ENCODE data around the gene AOC2.
"Not testable (repeated sequence)": the region's sequence is repeated elsewhere in the genome, so short reads cannot be mapped to it uniquely, and the experiment has no call there.

DNA sequence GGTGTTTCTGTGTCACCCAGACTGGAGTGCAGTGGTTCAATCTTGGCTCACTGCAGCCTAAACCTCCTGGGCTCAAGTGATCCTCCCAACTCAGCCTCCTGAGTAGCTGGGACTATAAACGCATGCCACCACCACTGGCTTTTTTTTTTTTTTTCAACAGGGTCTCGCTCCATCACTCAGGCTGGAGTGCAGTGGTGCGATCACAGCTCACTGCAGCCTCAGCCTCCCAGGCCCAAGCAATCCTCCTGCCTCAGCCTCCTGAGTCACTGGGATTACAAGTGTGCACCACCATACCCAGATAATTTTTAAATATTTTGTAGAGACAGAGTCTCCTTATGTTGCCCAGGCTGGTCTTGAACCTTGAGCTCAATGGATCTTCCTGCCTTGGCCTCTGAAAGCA lies 41.4 kb downstream of the AOC2 start:
- TF ChIP-seq TAF1 (IDR thresholded peaks at IDR 0.05; ENCODE audit: borderline replicate concordance, low read depth, low read length); POLR2AphosphoS5 (IDR thresholded peaks at IDR 0.05; ENCODE audit: low read depth, low read length); POLR2A (IDR thresholded peaks at IDR 0.05; ENCODE audit: low read depth, low read length): not testable (repeated sequence)
